GM19467 (cell line): ENCODE results near the gene IL18BP.

Experiments
- ATAC-seq: cut with Tn5 transposase; IDR thresholded peaks from one replicate; pipeline ENCODE4 v1.9.1; 2021; ENCODE audit warnings: mild to moderate bottlenecking, moderate library complexity; ENCODE audit not compliant: unreplicated experiment

Gene IL18BP

GRCh38 chr11:71998649-71999310 is at the start of gene IL18BP:
Gene IL18BP, plus strand, starts transcription at chr11:71998909. Its CDS starts 1,076 bp downstream, at chr11:71999985.
- no peak for ATAC-seq

GRCh38 chr11:71949034-71949433 is 49.7 kb upstream of the IL18BP start:
- no peak for ATAC-seq

GRCh38 chr11:71951741-71952310 is 46.9 kb upstream of the IL18BP start:
- no peak for ATAC-seq

- ATAC-seq: no peak
Measured at GRCh38 chr11:71955898-71956456, 42.7 kb upstream of the IL18BP start.

GRCh38 chr11:71962428-71963038 is 36.2 kb upstream of the IL18BP start:
- no peak for ATAC-seq

- ATAC-seq: no peak
Measured at GRCh38 chr11:71963468-71963867, 35.2 kb upstream of the IL18BP start.

- no peak for ATAC-seq
Measured at GRCh38 chr11:71964641-71965040, 34.1 kb upstream of the IL18BP start.

GRCh38 chr11:71971680-71972079 is 27.0 kb upstream of the IL18BP start:
- ATAC-seq: no peak

GRCh38 chr11:71976551-71976950 is 22.2 kb upstream of the IL18BP start:
- ATAC-seq: no peak

- ATAC-seq: no peak
Measured at GRCh38 chr11:71977090-71977489, 21.6 kb upstream of the IL18BP start.

GRCh38 chr11:71977743-71978418 is 20.8 kb upstream of the IL18BP start:
- no peak for ATAC-seq

GRCh38 chr11:71979094-71979493 is 19.6 kb upstream of the IL18BP start:
- ATAC-seq: no peak

- ATAC-seq: no peak
Measured at GRCh38 chr11:71979602-71980001, 19.1 kb upstream of the IL18BP start.

GRCh38 chr11:71986131-71986530 is 12.6 kb upstream of the IL18BP start:
- ATAC-seq: no peak

GRCh38 chr11:71987521-71987920 is 11.2 kb upstream of the IL18BP start:
- no peak for ATAC-seq

GRCh38 chr11:71988050-71988449 is 10.7 kb upstream of the IL18BP start:
- no peak for ATAC-seq

- no peak for ATAC-seq
Measured at GRCh38 chr11:71990701-71991100, 8.0 kb upstream of the IL18BP start.

GRCh38 chr11:71991494-71991893 is 7.2 kb upstream of the IL18BP start:
- ATAC-seq: peak; percentile 50

GRCh38 chr11:71992136-71992730 is 6.5 kb upstream of the IL18BP start:
- ATAC-seq: no peak

- ATAC-seq: no peak
Measured at GRCh38 chr11:71994786-71995185, 3.9 kb upstream of the IL18BP start.

GRCh38 chr11:71995726-71996291 is 2.9 kb upstream of the IL18BP start:
- ATAC-seq: no peak
